Right renal cortex interstitium (tissue), 3 donors: ENCODE data around the gene SCFD1. TPM values are rescaled to one million over a fixed set of nuclear protein-coding genes. Genes with fewer than 3 reads are reported as not detected.

Source experiments
- DNase-seq, 3 donors: peaks; one replicate each; pipeline ENCODE4 v3.0.0-alpha.2; 2013; ENCODE audit warnings: low read depth in 3 of 3, low spot score in 2 of 3
- polyA plus RNA-seq, 3 donors: library from polyadenylated mRNA; unstranded; fragments of 120-200 nt; gene quantifications; one replicate each; pipeline ENCODE4 v1.2.1, GENCODE V29; 2013; ENCODE audit not compliant: insufficient read length in 3 of 3

Gene SCFD1
- polyA plus RNA-seq, 3 donors: 84.1 to 103 (median 99.0) TPM

DNA sequence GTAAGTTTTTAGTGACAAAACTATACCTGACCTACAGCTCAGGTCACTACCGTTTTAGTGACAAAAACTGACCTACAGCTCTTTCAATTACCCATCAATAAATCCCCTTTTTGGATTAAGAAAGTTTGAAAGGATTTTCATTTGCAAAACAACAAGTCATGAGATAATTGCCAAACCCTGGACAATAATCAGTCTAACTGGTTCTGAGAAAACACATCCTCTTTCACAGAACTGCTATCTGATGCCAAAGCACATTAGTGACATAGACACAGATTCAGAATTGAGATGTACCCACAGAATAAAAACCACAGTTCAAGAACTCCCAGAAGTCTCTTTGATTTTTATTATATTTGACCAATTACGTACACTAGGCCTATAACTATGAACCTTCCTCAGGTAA is 126.2 kb downstream of the SCFD1 start:
- no peak for DNase-seq

- no peak for DNase-seq
Observed at GRCh38 chr14:30751646-30752416, 129.7 kb downstream of the SCFD1 start.

DNA sequence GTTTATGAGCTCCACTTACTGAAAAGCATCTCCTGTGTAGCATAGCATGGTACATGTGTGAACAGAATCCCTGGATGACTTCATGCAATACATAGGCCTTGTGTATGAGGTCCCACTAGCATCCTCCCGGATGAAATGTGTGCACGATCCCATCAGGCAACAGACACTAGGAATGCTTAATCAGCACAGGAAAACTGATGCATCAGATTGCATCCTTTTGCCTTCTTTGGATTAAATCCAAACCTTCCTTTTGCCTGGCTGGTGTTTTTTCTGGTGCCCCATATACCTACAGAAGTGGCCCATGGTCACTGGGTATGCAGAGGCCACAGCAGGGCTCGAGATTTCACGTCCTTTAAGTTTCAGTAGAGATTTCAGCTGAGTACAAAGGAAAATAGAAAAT is 131.3 kb downstream of the SCFD1 start:
- DNase-seq: no peak

DNA sequence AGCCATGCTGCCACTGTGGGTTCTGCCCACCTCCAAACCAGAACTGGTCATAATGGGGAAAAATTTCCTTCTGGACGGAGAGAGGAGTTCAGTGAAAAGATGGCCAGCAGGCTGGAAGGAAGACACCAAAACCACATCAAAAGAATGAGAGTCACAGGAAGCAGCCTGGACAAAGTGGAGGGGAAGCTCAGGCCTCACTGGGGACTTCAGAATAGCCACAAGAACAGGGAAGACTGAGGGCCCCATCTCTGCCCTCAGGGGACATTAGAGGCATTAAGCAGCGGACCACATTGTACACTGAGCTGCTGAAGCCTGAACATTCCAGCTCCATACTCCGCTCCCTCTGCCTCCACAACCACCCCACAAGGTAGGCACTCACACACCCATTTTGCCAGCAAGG is 132.7 kb downstream of the SCFD1 start:
- no peak for DNase-seq

GRCh38 chr14:30756594-30756993 is 134.5 kb downstream of the SCFD1 start:
- DNase-seq: no peak

DNA sequence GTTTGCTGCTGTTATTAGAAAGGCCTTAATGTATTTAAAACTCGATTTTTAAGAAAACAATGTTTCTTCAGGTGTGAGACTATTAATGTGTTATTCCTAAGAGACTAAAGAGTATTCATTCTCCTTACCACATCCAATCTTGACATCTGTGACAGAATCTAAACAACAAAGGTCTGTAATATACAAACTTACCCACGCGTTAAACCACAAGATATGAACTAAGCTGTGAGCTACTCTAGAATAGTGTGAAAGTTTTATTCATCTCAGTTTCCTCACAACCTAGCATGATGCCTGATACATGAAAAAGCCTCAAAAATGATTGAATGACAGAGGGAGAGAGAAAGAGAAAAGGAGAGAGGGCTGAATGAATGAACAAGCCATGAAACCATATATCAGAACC is 135.0 kb downstream of the SCFD1 start:
- DNase-seq: no peak

- DNase-seq: no peak
Observed at GRCh38 chr14:30759172-30760125, 137.3 kb downstream of the SCFD1 start.

GRCh38 chr14:30763891-30764290 is 141.8 kb downstream of the SCFD1 start:
- no peak for DNase-seq

DNA sequence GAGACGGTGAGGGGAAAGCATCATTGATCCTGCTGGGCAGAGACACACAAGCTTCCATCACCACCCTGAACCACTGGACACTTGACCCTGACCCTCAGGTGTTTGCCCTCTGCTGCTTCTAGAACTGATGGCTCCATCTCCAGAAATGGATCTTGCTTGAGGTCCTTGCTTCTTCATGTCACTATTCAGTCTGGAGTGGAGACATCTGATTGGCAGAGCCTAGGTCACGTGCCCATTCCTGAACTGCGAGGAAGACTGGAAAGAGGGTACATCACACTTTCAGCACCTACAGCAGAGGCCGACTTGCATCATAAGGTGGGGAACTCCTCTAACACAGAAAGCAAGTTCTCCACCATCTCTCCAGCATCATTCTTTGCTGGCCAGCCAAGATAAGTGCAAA is 145.5 kb downstream of the SCFD1 start:
- DNase-seq: no peak

GRCh38 chr14:30768791-30769190 is 146.7 kb downstream of the SCFD1 start:
- no peak for DNase-seq

- DNase-seq: no peak
Observed at GRCh38 chr14:30770376-30770775, 148.3 kb downstream of the SCFD1 start.

GRCh38 chr14:30771595-30771994 is 149.5 kb downstream of the SCFD1 start:
- no peak for DNase-seq

- no peak for DNase-seq
Observed at GRCh38 chr14:30779210-30779609, 157.1 kb downstream of the SCFD1 start.

Other genes with a start within 250 kb of the SCFD1 start
- 10 to 100 TPM; 27.7 to 31.1 (median 30.3) TPM for gene G2E3, start 63.2 kb upstream of the SCFD1 start, polyA plus RNA-seq